ENCODE data around the gene POLD2. TPM values are rescaled to one million over a fixed set of nuclear protein-coding genes. Genes with fewer than 3 reads are reported as not detected.
A peak's percentile ranks its signal among the peaks of the same experiment; 100 is the strongest.

The POLD2 gene
- total and polyA plus RNA-seq, 2 of the 4 experiments (the other 2 are of a cell fraction) = 142 to 163 TPM

- in situ Hi-C loops (cut with MboI; ENCODE audit: low sequenced_read_pairs) (no loop called here), intact Hi-C loops (cut with micrococcal nuclease) (no loop called here), dilution Hi-C loops (cut with HindIII; ENCODE audit: low sequenced_read_pairs, unreplicated experiment) (no loop called here)
- Histone ChIP-seq H4K8ac (ENCODE audit: low read depth in 2 of 2, low read length in 2 of 2) (peak overlapping the region; percentile 7 to 62; a peak in 3 of 4 replicates), H3K23ac (ENCODE audit: low read depth, low read length) (peak overlapping the region; percentile 32; the same call in 1 of the 2 replicates), H3K18ac (ENCODE audit: low read depth, low read length) (peak overlapping the region; percentile 64), H3K9me3 (ENCODE audit: control insufficient read depth, insufficient read depth, low read length) (no peaks in the 10 kb centered on the region), H3K9ac (ENCODE audit: low read depth, low read length) (no peak overlapping the region), H3K56ac (ENCODE audit: extremely low read depth, insufficient read depth, low read length) (no peak overlapping the region), H2AK9ac (replicated peaks; ENCODE audit: low read depth, low read length, poor library complexity) (peak overlapping the region; percentile 22), H4K20me1 (ENCODE audit: insufficient read depth, low read length) (no peaks in the 10 kb centered on the region), H2BK120ac (ENCODE audit: low read depth, low read length) (peak overlapping the region; percentile 36), H3K36me3 (ENCODE audit: control insufficient read depth, insufficient read depth, low read length) (no peaks in the 10 kb centered on the region), H3K9me1 (ENCODE audit: insufficient read depth, low read length) (peaks cover 7% of the 10 kb centered on the region; the same call in 1 of the 2 replicates), H3K4ac (ENCODE audit: low read depth, low read length) (peak overlapping the region; percentile 35), H4K91ac (ENCODE audit: insufficient read depth, low read depth, low read length) (peak overlapping the region; percentile 58), H2BK5ac (ENCODE audit: low read depth, low read length, poor library complexity, severe bottlenecking) (peak overlapping the region; percentile 76), H2BK15ac (ENCODE audit: low read depth, low read length) (peak overlapping the region; percentile 27; the same call in 1 of the 3 replicates), H2BK20ac (ENCODE audit: low read depth, low read length) (peak overlapping the region; percentile 75), H2AFZ (replicated peaks; ENCODE audit: low read length, poor library complexity) (peak overlapping the region; percentile 15), H3K79me1 (ENCODE audit: low read depth in 1 of 2, low read length in 2 of 2) (no peaks in the 10 kb centered on the region), H3K4me1 (ENCODE audit: control insufficient read depth, insufficient read depth, low read length) (peaks cover 8% of the 10 kb centered on the region), H2AK5ac (ENCODE audit: low read depth, low read length) (peak overlapping the region; percentile 67), H3K14ac (replicated peaks; ENCODE audit: low read depth, low read length) (peak overlapping the region; percentile 16), H3K4me3 (ENCODE audit: insufficient read depth, low read depth, low read length) (no peak overlapping the region), H3K27me3 (ENCODE audit: control insufficient read depth, insufficient read depth, low read length) (peaks cover 2% of the 10 kb centered on the region; the same call in 1 of the 2 replicates), H4K5ac (ENCODE audit: low read depth, low read length) (peak overlapping the region; percentile 73), H3K27ac (ENCODE audit: insufficient read depth, low read length) (peak overlapping the region; percentile 65; the same call in 1 of the 2 replicates), H3K4me2 (ENCODE audit: low read depth, low read length) (peak overlapping the region; percentile 35; the same call in 1 of the 2 replicates)
- no CpG with 5 or more reads among the region's 1 CpG for WGBS, 2 experiments (ENCODE audit: extremely low coverage in 2 of 2, insufficient read length in 1 of 2)
- ChIA-PET CTCF (interaction anchor here (0.6 to 0.7 kb wide), 2 partner anchors 81 to 418 kb away, joined by 3 read pairs; no protein-coding TSS in a partner anchor), POLR2A (ENCODE audit: unreplicated experiment) (interaction anchor here (0.8 kb wide), 1 partner anchor 12 kb away, joined by 3 read pairs; no protein-coding TSS in a partner anchor)
- peak; percentile 3 for ATAC-seq (ENCODE audit: low read depth)
- TF ChIP-seq ELK1 (IDR thresholded peaks at IDR 0.05; ENCODE audit: borderline replicate concordance, low read depth, low read length) = no peak
- no peak for TF ChIP-seq NFE2L2 (IDR thresholded peaks at IDR 0.05; ENCODE audit: low read depth, low read length)
- TF ChIP-seq BHLHE40 (IDR thresholded peaks at IDR 0.05; ENCODE audit: low read depth, low read length) = no peak
- TF ChIP-seq RAD21 (IDR thresholded peaks at IDR 0.05; ENCODE audit: low read length) = no peak
- no peak for TF ChIP-seq RFX5 (IDR thresholded peaks at IDR 0.05; ENCODE audit: low read depth, low read length)
- no peak for TF ChIP-seq MAZ (IDR thresholded peaks at IDR 0.05; ENCODE audit: borderline replicate concordance, low read depth, low read length)
- TF ChIP-seq CHD1 (IDR thresholded peaks at IDR 0.05; ENCODE audit: low read depth, low read length) = no peak
- no peak for TF ChIP-seq FOS (IDR thresholded peaks at IDR 0.05; ENCODE audit: low read depth, low read length)
- no peak for DNase-seq
- BruUV-seq (replicated peaks) = no TSS peak
Observed at GRCh38 chr7:44162785-44163395, 39.5 kb upstream of the POLD2 start.
